ENCODE measurements around the gene DUOX1. TPM values are rescaled to one million over a fixed set of nuclear protein-coding genes. Genes with fewer than 3 reads are reported as not detected.

DUOX1 gene
- total and polyA plus RNA-seq, 7 donors: 0.03 to 0.94 (median 0.46) TPM

DNA sequence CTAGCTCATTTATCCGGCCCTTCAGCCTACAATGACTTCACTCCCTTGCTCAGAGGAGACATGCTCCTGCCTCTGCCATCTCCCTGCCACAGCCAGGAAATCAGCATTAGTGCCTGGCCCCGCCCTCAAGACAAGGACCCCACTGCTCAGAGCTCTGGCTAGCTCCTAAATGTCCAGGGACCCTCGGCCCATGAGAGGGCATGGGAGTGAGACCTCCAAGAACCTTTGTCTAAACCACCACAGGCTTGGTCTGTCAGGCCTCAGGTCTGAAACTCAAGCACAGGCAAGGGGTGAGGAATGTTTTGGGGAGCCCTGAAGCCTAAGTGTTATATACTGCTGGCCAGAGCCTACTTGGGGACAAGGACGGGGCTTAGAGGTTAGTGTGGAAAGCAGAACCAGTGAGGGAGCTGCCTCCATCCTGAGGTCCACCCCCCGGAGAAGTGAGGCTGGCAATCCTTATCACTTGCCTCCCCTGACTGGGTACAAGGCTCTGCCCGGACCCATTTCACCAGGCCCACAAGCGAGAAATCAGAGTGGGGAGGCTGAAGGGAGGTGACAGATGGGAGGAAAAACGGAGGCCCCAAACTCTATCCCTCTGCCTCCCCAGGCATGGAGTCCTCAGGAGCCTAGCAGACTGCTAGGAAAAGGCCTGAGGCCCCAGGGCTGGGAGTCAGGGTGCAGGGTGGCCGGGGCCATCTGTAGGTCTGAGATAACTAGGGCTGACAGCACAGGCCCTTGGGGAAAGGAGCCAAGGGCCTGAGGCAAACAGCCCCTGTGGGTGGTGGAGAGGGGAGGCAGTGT lies 39.2 kb downstream of the DUOX1 start:
- TF ChIP-seq, protein P1, sequence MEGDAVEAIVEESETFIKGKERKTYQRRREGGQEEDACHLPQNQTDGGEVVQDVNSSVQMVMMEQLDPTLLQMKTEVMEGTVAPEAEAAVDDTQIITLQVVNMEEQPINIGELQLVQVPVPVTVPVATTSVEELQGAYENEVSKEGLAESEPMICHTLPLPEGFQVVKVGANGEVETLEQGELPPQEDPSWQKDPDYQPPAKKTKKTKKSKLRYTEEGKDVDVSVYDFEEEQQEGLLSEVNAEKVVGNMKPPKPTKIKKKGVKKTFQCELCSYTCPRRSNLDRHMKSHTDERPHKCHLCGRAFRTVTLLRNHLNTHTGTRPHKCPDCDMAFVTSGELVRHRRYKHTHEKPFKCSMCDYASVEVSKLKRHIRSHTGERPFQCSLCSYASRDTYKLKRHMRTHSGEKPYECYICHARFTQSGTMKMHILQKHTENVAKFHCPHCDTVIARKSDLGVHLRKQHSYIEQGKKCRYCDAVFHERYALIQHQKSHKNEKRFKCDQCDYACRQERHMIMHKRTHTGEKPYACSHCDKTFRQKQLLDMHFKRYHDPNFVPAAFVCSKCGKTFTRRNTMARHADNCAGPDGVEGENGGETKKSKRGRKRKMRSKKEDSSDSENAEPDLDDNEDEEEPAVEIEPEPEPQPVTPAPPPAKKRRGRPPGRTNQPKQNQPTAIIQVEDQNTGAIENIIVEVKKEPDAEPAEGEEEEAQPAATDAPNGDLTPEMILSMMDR (IDR thresholded peaks at IDR 0.05): no peak
- intact Hi-C loops (cut with DNase I): loop anchor here (5.0 to 10.0 kb wide), 2 partner anchors 288 to 426 kb away; no protein-coding TSS in a partner anchor
- ATAC-seq (no peak), DNase-seq (no peak)
- no peaks in the 10 kb centered on the region for H3K4me1 ChIP-seq
- H3K36me3 ChIP-seq (ENCODE audit: insufficient read depth in 1 of 2, low read depth in 1 of 2): no peaks in the 10 kb centered on the region
- H3K27ac ChIP-seq: peak overlapping the region; percentile 41
- no peak overlapping the region for H3K4me3 ChIP-seq
- 80 to 86% (median 82%) methylated on average over 9 of the region's 9 CpGs for WGBS, 3 donors
- H3K27me3 ChIP-seq (ENCODE audit: insufficient read depth in 3 of 3, low read length in 2 of 3): no peaks in the 10 kb centered on the region
- H3K9me3 ChIP-seq: no peaks in the 10 kb centered on the region

DNA sequence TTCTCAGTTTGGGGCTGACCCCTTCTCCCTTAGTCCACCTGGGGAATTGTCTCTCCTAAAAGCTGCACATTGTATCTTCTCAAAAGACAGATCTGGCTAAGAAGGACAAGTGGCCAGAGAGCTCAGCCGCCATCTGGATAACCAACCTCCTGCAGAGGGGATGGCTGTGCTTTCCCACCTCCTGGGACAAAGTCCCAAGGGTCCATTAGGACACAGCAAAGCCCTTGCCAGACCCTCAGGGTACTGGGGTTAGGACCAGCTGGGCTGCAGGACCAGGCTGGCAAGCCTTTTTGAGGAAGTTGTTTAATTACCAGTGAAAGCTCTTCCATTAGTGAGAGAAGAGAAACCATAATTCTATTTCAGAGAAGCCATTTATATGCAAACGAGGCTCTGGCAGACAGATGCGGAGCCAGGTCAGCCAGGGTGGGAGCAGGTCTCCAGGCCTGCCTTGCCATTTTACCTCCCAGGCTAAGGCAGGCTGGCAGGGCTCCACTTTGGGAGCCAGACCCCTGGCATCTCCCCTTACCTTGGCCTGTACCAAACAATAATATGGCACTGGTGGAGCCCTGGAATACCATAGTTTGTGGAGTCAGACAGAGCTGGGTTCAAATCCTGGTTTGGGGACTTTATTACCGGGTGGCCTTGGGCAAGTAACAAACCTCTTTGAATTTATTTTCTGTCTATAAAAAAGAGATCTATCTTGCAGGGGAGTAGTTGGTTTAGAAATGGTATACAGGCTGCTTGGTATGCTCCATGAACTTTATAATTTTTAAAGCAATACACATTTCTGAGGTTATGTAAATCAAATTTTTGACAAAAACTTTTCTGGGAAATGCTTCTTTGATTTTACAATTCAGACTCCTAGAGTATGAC lies 40.0 kb downstream of the DUOX1 start:
- ATAC-seq: no peak
- Histone ChIP-seq H3K4me3 (no peak overlapping the region), H3K9me3 (no peaks in the 10 kb centered on the region), H3K27ac (no peak overlapping the region), H3K4me1 (no peaks in the 10 kb centered on the region), H3K27me3 (ENCODE audit: insufficient read depth in 3 of 3, low read length in 2 of 3) (no peaks in the 10 kb centered on the region), H3K36me3 (ENCODE audit: insufficient read depth in 1 of 2, low read depth in 1 of 2) (no peaks in the 10 kb centered on the region)
- 64 to 75% (median 68%) methylated on average over 4 of the region's 4 CpGs for WGBS, 3 donors
- TF ChIP-seq, protein P1 (IDR thresholded peaks at IDR 0.05): no peak
- DNase-seq: no peak
- intact Hi-C loops (cut with DNase I): loop anchor here (5.0 to 10.0 kb wide), 2 partner anchors 287 to 425 kb away; no protein-coding TSS in a partner anchor

DNA sequence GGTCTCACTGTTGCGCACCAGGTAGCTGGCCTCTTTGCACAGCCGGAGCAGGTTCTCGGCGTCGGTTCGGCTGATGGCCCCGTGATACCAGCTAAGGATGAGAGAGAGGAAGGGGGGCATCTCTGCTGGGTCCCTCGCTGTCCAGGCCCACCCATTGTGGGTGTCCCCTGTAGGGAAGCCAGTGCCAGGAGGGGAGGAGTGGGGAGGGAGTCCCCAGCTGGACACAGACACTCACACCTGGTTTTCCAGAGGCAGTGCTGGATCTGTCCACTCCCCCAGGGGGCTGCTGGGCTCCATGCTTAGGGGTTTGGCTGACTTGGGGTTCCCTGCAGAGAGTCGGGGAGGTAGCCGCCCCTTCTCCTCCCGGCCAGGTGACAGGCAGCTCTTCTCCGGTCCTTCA lies 42.1 kb downstream of the DUOX1 start:
- intact Hi-C loops (cut with DNase I): no loop called here
- DNase-seq (no peak), ATAC-seq (no peak)
- Histone ChIP-seq H3K27me3 (ENCODE audit: insufficient read depth in 3 of 3, low read length in 2 of 3) (no peaks in the 10 kb centered on the region), H3K27ac (no peak overlapping the region), H3K4me1 (no peaks in the 10 kb centered on the region), H3K9me3 (no peaks in the 10 kb centered on the region), H3K36me3 (ENCODE audit: insufficient read depth in 1 of 2, low read depth in 1 of 2) (no peaks in the 10 kb centered on the region), H3K4me3 (no peak overlapping the region)
- 93 to 96% (median 95%) methylated on average over 12 of the region's 12 CpGs for WGBS, 3 donors
- TF ChIP-seq, protein P1 (IDR thresholded peaks at IDR 0.05): no peak

DNA sequence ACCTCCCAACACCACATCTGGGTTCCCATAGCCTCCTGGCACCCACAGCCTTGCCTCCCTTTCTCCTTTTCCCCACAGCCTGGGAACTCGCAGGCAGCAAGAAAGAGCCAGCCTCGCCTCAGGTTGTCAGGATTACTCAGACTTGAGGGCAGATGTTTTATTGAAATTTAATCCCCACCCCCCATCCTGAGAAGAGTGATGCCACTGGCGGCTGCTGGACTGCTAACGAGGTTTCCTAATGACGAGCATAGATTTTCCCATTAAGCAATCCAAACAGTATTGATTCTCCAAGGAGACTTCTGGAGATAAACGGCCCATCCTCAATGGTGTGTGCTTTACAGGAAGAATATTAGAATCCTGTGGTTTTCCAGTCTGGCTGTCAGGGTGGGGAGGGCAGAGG lies 44.3 kb downstream of the DUOX1 start:
- WGBS, 3 donors: 88 to 90% (median 89%) methylated on average over 6 of the region's 6 CpGs
- H3K36me3 ChIP-seq (ENCODE audit: insufficient read depth in 1 of 2, low read depth in 1 of 2): no peaks in the 10 kb centered on the region
- no peak overlapping the region for H3K4me3 ChIP-seq
- H3K9me3 ChIP-seq: no peaks in the 10 kb centered on the region
- intact Hi-C loops (cut with DNase I): no loop called here
- ATAC-seq: no peak
- H3K27me3 ChIP-seq (ENCODE audit: insufficient read depth in 3 of 3, low read length in 2 of 3): no peaks in the 10 kb centered on the region
- no peak for DNase-seq
- no peak overlapping the region for H3K27ac ChIP-seq
- TF ChIP-seq, protein P1 (IDR thresholded peaks at IDR 0.05): no peak
- no peaks in the 10 kb centered on the region for H3K4me1 ChIP-seq
